Osteoblast (primary cell): Measurements from ENCODE around the gene CD276. TPM values are rescaled to one million over a fixed set of nuclear protein-coding genes. Genes with fewer than 3 reads are reported as not detected.

Experiments
- DNase-seq: peaks from one replicate; pipeline ENCODE4 v3.0.0; 2011; ENCODE audit warnings: low spot score, mixed read lengths; ENCODE audit not compliant: insufficient read length; ENCODE audit errors: missing footprints
- H2AFZ ChIP-seq: 2 replicates; pipeline ENCODE4 v1.6.0; 2011; ENCODE audit warnings: mild to moderate bottlenecking, low read length
- H3K27ac ChIP-seq: 2 replicates; pipeline ENCODE4 v1.5.1; 2011; ENCODE audit warnings: mild to moderate bottlenecking, low read depth, low read length, moderate library complexity
- H3K27me3 ChIP-seq: 2 replicates; pipeline ENCODE4 v1.6.0; 2012; ENCODE audit warnings: mild to moderate bottlenecking, control low read depth, inconsistent platforms, low read length, moderate library complexity; ENCODE audit not compliant: insufficient read depth
- H3K36me3 ChIP-seq: 2 replicates; pipeline ENCODE4 v1.5.1; 2011; ENCODE audit warnings: mild to moderate bottlenecking, low read length, control low read depth, moderate library complexity; ENCODE audit not compliant: insufficient read depth
- H3K4me1 ChIP-seq: 2 replicates; pipeline ENCODE4 v1.5.1; 2011; ENCODE audit warnings: mild to moderate bottlenecking, low read length, control low read depth, moderate library complexity; ENCODE audit not compliant: insufficient read depth
- H3K4me2 ChIP-seq: 2 replicates; pipeline ENCODE4 v1.6.0; 2011; ENCODE audit warnings: mild to moderate bottlenecking, low read length; ENCODE audit not compliant: insufficient read depth
- H3K4me3 ChIP-seq: fragments of 200-600 bp; sonication (generic); 3 replicates; pipeline ENCODE4 v1.5.1; 2012; ENCODE audit warnings: mild to moderate bottlenecking, low read length, inconsistent platforms; ENCODE audit not compliant: insufficient read depth
- H3K79me2 ChIP-seq: 2 replicates; pipeline ENCODE4 v1.6.0; 2012; ENCODE audit warnings: mild to moderate bottlenecking, low read length, control low read depth, inconsistent platforms; ENCODE audit not compliant: insufficient read depth
- H3K9me3 ChIP-seq: 2 replicates; pipeline ENCODE4 v1.5.1; 2011; ENCODE audit warnings: low read depth, low read length, control low read depth
- H4K20me1 ChIP-seq: 2 replicates; pipeline ENCODE4 v1.6.0; 2012; ENCODE audit warnings: mild to moderate bottlenecking, low read length, control low read depth; ENCODE audit not compliant: insufficient read depth
- total RNA-seq: library from RNA; depleted of rRNA; stranded (reverse); fragments of >200 nt; gene quantifications from 2 replicates; pipeline ENCODE4 v1.2.3, GENCODE V29; 2012
- TF ChIP-seq, protein P1 (sequence below): IDR thresholded peaks from 2 replicates; pipeline ENCODE4 v1.5.1; 2011; ENCODE audit warnings: mild to moderate bottlenecking, low read depth, low read length, moderate library complexity; ENCODE audit errors: extremely low read depth

The CD276 gene
- total RNA-seq, 1 donor, result 154 TPM

DNA sequence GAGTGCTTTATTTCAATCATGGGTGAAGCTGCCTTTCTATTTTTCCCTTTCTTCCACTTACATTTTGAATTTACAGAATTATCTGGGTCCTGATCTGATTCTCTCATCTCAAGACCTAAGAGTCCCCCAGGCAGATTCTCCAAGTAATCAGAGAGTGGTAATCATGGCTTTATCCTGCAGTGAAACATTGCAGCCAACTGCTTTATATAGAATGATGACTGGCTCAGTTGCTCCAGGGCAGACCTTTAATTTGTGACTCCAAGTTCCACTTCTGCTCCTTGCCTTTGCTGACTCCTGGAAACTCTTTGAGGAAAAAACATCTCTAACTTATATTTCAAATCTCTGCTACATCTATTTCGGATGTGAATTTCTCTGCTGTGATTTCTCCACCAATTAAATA lies 25.5 kb upstream of the CD276 start:
- Histone ChIP-seq H3K9me3 (no peaks in the 10 kb centered on the region), H3K4me2 (no peak overlapping the region), H2AFZ (no peak overlapping the region), H3K27ac (no peak overlapping the region), H3K36me3 (no peaks in the 10 kb centered on the region), H3K79me2 (no peaks in the 10 kb centered on the region), H3K27me3 (peaks cover 20% of the 10 kb centered on the region), H3K4me1 (no peaks in the 10 kb centered on the region), H4K20me1 (no peaks in the 10 kb centered on the region), H3K4me3 (no peak overlapping the region)
- TF ChIP-seq, protein P1, sequence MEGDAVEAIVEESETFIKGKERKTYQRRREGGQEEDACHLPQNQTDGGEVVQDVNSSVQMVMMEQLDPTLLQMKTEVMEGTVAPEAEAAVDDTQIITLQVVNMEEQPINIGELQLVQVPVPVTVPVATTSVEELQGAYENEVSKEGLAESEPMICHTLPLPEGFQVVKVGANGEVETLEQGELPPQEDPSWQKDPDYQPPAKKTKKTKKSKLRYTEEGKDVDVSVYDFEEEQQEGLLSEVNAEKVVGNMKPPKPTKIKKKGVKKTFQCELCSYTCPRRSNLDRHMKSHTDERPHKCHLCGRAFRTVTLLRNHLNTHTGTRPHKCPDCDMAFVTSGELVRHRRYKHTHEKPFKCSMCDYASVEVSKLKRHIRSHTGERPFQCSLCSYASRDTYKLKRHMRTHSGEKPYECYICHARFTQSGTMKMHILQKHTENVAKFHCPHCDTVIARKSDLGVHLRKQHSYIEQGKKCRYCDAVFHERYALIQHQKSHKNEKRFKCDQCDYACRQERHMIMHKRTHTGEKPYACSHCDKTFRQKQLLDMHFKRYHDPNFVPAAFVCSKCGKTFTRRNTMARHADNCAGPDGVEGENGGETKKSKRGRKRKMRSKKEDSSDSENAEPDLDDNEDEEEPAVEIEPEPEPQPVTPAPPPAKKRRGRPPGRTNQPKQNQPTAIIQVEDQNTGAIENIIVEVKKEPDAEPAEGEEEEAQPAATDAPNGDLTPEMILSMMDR, result no peak
- no peak for DNase-seq

DNA sequence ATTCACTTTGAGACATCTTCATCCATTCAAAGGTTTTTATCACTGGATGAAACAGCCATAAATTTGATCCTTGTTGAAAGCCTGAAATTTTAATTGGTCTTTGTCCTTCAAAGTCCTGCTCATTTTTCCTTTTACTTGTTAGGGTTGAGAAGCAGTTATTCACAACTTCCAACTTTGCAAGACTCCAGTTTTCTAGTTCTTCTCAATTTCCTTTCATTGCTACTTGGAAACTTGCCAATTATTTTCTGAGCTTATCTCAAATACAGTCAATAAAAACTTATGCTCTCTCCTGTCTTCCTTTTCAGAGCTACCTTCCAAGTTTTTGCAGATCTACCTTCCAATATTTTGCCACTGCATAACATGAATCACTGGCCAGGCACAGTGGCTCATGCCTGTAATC lies 23.7 kb upstream of the CD276 start:
- Histone ChIP-seq H3K27ac (no peak overlapping the region), H3K4me2 (no peak overlapping the region), H3K9me3 (no peaks in the 10 kb centered on the region), H3K4me3 (no peak overlapping the region), H3K27me3 (peaks cover 19% of the 10 kb centered on the region), H4K20me1 (no peaks in the 10 kb centered on the region), H3K36me3 (no peaks in the 10 kb centered on the region), H2AFZ (no peak overlapping the region), H3K4me1 (no peaks in the 10 kb centered on the region), H3K79me2 (no peaks in the 10 kb centered on the region)
- DNase-seq, result no peak
- TF ChIP-seq, protein P1, result no peak

DNA sequence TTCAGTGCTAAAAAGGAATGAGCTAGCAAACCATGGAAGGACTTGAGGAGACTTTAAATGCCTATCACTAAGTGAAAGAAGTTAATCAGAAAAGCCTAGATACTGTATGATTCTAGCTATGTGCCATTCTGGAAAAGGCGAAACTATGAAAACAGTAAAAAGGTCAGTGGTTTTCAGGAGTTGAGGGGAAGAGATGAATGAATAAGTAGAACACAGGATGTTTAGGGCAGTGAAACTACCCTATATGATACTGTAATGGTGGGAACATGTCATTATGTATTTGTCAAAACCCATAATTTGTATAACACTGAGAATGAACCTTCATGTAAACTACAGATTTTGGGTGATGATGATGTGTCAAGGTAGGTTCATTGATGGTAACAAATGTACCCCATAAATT lies 9.6 kb upstream of the CD276 start:
- Histone ChIP-seq H3K4me1 (no peaks in the 10 kb centered on the region), H2AFZ (no peak overlapping the region), H3K4me2 (no peak overlapping the region), H3K27ac (no peak overlapping the region), H3K36me3 (no peaks in the 10 kb centered on the region), H3K79me2 (no peaks in the 10 kb centered on the region), H3K27me3 (peaks cover 51% of the 10 kb centered on the region), H4K20me1 (no peaks in the 10 kb centered on the region), H3K4me3 (no peak overlapping the region), H3K9me3 (no peaks in the 10 kb centered on the region)
- TF ChIP-seq, protein P1, result no peak
- DNase-seq, result no peak

DNA sequence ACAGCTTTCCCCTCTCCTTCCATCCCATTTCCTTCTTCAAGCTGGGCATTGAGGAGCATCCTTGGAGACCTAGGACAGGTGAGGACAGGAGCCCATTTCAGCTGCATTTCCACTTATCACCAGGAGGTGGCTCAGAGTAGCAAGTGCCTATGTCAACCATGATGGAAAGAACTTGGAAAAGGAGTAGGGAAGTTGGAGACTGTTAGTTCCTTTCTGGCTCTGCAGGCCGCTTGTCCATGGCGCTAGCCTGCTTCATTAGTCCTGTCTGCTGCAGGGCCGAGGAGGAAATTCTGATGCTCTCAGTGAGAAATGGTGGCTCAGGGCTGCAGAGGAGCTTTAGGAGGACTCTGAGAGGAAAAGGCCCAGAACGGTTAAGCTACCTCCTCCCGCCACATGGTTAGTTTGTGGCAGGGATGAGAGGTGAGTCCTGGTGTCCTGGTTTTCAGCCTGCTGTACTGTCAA lies 7.0 kb upstream of the CD276 start:
- peaks cover 33% of the 10 kb centered on the region for H3K27me3 ChIP-seq
- no peaks in the 10 kb centered on the region for H3K79me2 ChIP-seq
- H3K4me3 ChIP-seq, result no peak overlapping the region
- H4K20me1 ChIP-seq, result no peaks in the 10 kb centered on the region
- peaks cover 10% of the 10 kb centered on the region for H3K4me1 ChIP-seq
- H3K36me3 ChIP-seq, result no peaks in the 10 kb centered on the region
- peak; percentile 73 for DNase-seq
- H3K4me2 ChIP-seq, result no peak overlapping the region
- no peaks in the 10 kb centered on the region for H3K9me3 ChIP-seq
- H2AFZ ChIP-seq, result peak overlapping the region; percentile 64
- H3K27ac ChIP-seq, result no peak overlapping the region
- TF ChIP-seq, protein P1, result peak; percentile 88
